GM18526 (cell line): ENCODE results near the gene CAPS.

ENCODE experiments used
- POLR2A ChIP-seq: IDR thresholded peaks from 3 replicates; pipeline ENCODE4 v1.6.1; 2011; ENCODE audit not compliant: insufficient read length; ENCODE audit errors: extremely low read depth

CAPS gene

GRCh38 chr19:5937550-5937949 lies 23.5 kb downstream of the CAPS start:
- TF ChIP-seq POLR2A = no peak

- no peak for TF ChIP-seq POLR2A
Observed at GRCh38 chr19:5940260-5941208, 26.5 kb downstream of the CAPS start.

GRCh38 chr19:5941673-5942072 lies 27.6 kb downstream of the CAPS start:
- no peak for TF ChIP-seq POLR2A

- no peak for TF ChIP-seq POLR2A
Observed at GRCh38 chr19:5943045-5943444, 29.0 kb downstream of the CAPS start.

- TF ChIP-seq POLR2A = no peak
Observed at GRCh38 chr19:5943623-5944022, 29.6 kb downstream of the CAPS start.

- no peak for TF ChIP-seq POLR2A
Observed at GRCh38 chr19:5947435-5947834, 33.4 kb downstream of the CAPS start.

- no peak for TF ChIP-seq POLR2A
Observed at GRCh38 chr19:5948752-5949564, 34.9 kb downstream of the CAPS start.

GRCh38 chr19:5949792-5950305 lies 35.8 kb downstream of the CAPS start:
- TF ChIP-seq POLR2A = no peak

GRCh38 chr19:5950741-5951140 lies 36.7 kb downstream of the CAPS start:
- no peak for TF ChIP-seq POLR2A

GRCh38 chr19:5951338-5951861 lies 37.3 kb downstream of the CAPS start:
- TF ChIP-seq POLR2A = no peak

GRCh38 chr19:5952193-5953029 lies 38.4 kb downstream of the CAPS start:
- TF ChIP-seq POLR2A = no peak

- no peak for TF ChIP-seq POLR2A
Observed at GRCh38 chr19:5953030-5953589, 39.1 kb downstream of the CAPS start.

- no peak for TF ChIP-seq POLR2A
Observed at GRCh38 chr19:5953680-5954213, 39.7 kb downstream of the CAPS start.

- TF ChIP-seq POLR2A = no peak
Observed at GRCh38 chr19:5954293-5954692, 40.2 kb downstream of the CAPS start.
